Activated CD4-positive, alpha-beta memory T cell treated with anti-CD3 and anti-CD28 coated beads, Interleukin-2, amount 10 ng/mL, durations not matched to agents 7 days and 5 days (primary cell): Measurements from ENCODE around the gene DDX21. TPM values are rescaled to one million over a fixed set of nuclear protein-coding genes. Genes with fewer than 3 reads are reported as not detected.
"Not testable (repeated sequence)": the region's sequence is repeated elsewhere in the genome, so short reads cannot be mapped to it uniquely, and the experiment has no call there.

ENCODE experiments used
- CTCF ChIA-PET: fragments of 350-600 bp; sonication (Branson Sonifier 250); formaldehyde crosslinking; loops from one replicate; lab custom pipeline; 2021; ENCODE audit warnings: antibody characterized with exemption, inconsistent platforms; lab: Charles Lee
- POLR2A ChIA-PET: fragments of 350-600 bp; sonication (Branson Sonifier 250); formaldehyde crosslinking; loops from one replicate; lab custom pipeline; 2021; ENCODE audit warnings: antibody characterized with exemption; lab: Charles Lee
- DNase-seq: peaks from one replicate; pipeline ENCODE4 v3.0.0-alpha.2; 2020
- H3K27ac Mint-ChIP-seq: one replicate; pipeline ENCODE4 v1.8.0; 2021; ENCODE audit warnings: mild to moderate bottlenecking, mixed read lengths
- H3K27me3 Mint-ChIP-seq: one replicate; pipeline ENCODE4 v1.8.0; 2021; ENCODE audit warnings: mixed read lengths
- H3K36me3 Mint-ChIP-seq: one replicate; pipeline ENCODE4 v1.8.0; 2021; ENCODE audit warnings: low read depth, mixed read lengths
- H3K4me1 Mint-ChIP-seq: one replicate; pipeline ENCODE4 v1.8.0; 2021; ENCODE audit warnings: mixed read lengths
- H3K4me3 Mint-ChIP-seq: one replicate; pipeline ENCODE4 v1.8.0; 2021; ENCODE audit warnings: mild to moderate bottlenecking, mixed read lengths
- H3K9me3 Mint-ChIP-seq: one replicate; pipeline ENCODE4 v1.8.0; 2021; ENCODE audit warnings: mixed read lengths
- total RNA-seq, 2 experiments: library from RNA; stranded (reverse); gene quantifications; one replicate each; pipeline ENCODE4 v1.2.3, GENCODE V29; 2021

DDX21 gene
- total RNA-seq, 2 experiments from 2014 or later = 82.3 to 82.7 TPM

- no peak for DNase-seq
Measured at GRCh38 chr10:68955355-68955831, 577 bp upstream of the DDX21 start.

GRCh38 chr10:68957284-68957615, 1.3 kb downstream of the DDX21 start:
- POLR2A ChIA-PET = interaction anchor here (0.7 to 8.2 kb wide), 19 partner anchors 8 to 626 kb away, joined by 3 to 86 read pairs (median 5); partner anchors contain the start of genes DDX50, DNA2, HNRNPH3 and KIFBP
- Mint-ChIP-seq H3K4me1 (peaks cover 45% of the 10 kb centered on the region), H3K4me3 (peak overlapping the region; percentile 94), H3K27ac (peak overlapping the region; percentile 98), H3K9me3 (no peaks in the 10 kb centered on the region), H3K27me3 (no peaks in the 10 kb centered on the region), H3K36me3 (peaks cover 44% of the 10 kb centered on the region)
- no peak for DNase-seq
- CTCF ChIA-PET = interaction anchor here (1.8 to 3.3 kb wide), 4 partner anchors 12 to 167 kb away, joined by 5 to 27 read pairs (median 14); partner anchors contain the start of gene KIFBP

More at GRCh38 chr10:68955355-68955831, 577 bp upstream of the DDX21 start:
- no peaks in the 10 kb centered on the region for H3K9me3 Mint-ChIP-seq
- POLR2A ChIA-PET = interaction anchor here (0.6 to 8.2 kb wide), 41 partner anchors 9 to 624 kb away, joined by 3 to 86 read pairs (median 4); partner anchors contain the start of genes CCAR1, DDX50, DNA2 and HNRNPH3
- H3K27ac Mint-ChIP-seq = peak overlapping the region; percentile 98
- peak overlapping the region; percentile 94 for H3K4me3 Mint-ChIP-seq
- H3K27me3 Mint-ChIP-seq = no peaks in the 10 kb centered on the region
- peaks cover 34% of the 10 kb centered on the region for H3K36me3 Mint-ChIP-seq
- CTCF ChIA-PET = interaction anchor here (0.6 to 3.3 kb wide), 17 partner anchors 13 to 249 kb away, joined by 3 to 27 read pairs (median 4); partner anchors contain the start of gene KIFBP
- peaks cover 31% of the 10 kb centered on the region for H3K4me1 Mint-ChIP-seq

- H3K4me3 Mint-ChIP-seq = peak overlapping the region; percentile 94
- ChIA-PET POLR2A (interaction anchor here (1.0 to 8.2 kb wide), 14 partner anchors 8 to 486 kb away, joined by 3 to 86 read pairs (median 6); partner anchors contain the start of genes DDX50, DNA2 and SRGN), CTCF (interaction anchor here (1.2 to 3.3 kb wide), 4 partner anchors 12 to 135 kb away, joined by 4 to 27 read pairs (median 14); partner anchors contain the start of gene KIFBP)
- H3K27ac Mint-ChIP-seq = peak overlapping the region; percentile 98
- H3K4me1 Mint-ChIP-seq = peaks cover 46% of the 10 kb centered on the region
- peaks cover 48% of the 10 kb centered on the region for H3K36me3 Mint-ChIP-seq
- H3K27me3 Mint-ChIP-seq = no peaks in the 10 kb centered on the region
- H3K9me3 Mint-ChIP-seq = no peaks in the 10 kb centered on the region
- no peak for DNase-seq
Measured at GRCh38 chr10:68957654-68958053, 1.7 kb downstream of the DDX21 start.

GRCh38 chr10:68959695-68960527, 3.9 kb downstream of the DDX21 start:
- ChIA-PET POLR2A (interaction anchor here (0.8 to 8.2 kb wide), 3 partner anchors 9 to 134 kb away, joined by 3 to 86 read pairs (median 6); no protein-coding TSS in a partner anchor), CTCF (interaction anchor here (0.8 to 3.3 kb wide), 4 partner anchors 9 to 134 kb away, joined by 4 to 17 read pairs (median 4); no protein-coding TSS in a partner anchor)
- H3K4me1 Mint-ChIP-seq = peaks cover 44% of the 10 kb centered on the region
- H3K27me3 Mint-ChIP-seq = no peaks in the 10 kb centered on the region
- H3K27ac Mint-ChIP-seq = peak overlapping the region; percentile 66
- no peaks in the 10 kb centered on the region for H3K9me3 Mint-ChIP-seq
- DNase-seq = no peak
- H3K36me3 Mint-ChIP-seq = peaks cover 61% of the 10 kb centered on the region
- peak overlapping the region; percentile 22 for H3K4me3 Mint-ChIP-seq

GRCh38 chr10:68963151-68963550, 7.2 kb downstream of the DDX21 start:
- H3K36me3 Mint-ChIP-seq = peaks cover 75% of the 10 kb centered on the region
- H3K4me3 Mint-ChIP-seq = no peak overlapping the region
- H3K9me3 Mint-ChIP-seq = no peaks in the 10 kb centered on the region
- H3K27me3 Mint-ChIP-seq = no peaks in the 10 kb centered on the region
- no peak for DNase-seq
- CTCF ChIA-PET = no interaction called here
- POLR2A ChIA-PET = no interaction called here
- no peak overlapping the region for H3K27ac Mint-ChIP-seq
- peaks cover 41% of the 10 kb centered on the region for H3K4me1 Mint-ChIP-seq

GRCh38 chr10:68973975-68974374, 18.0 kb downstream of the DDX21 start:
- ChIA-PET POLR2A (interaction anchor here (1.5 to 2.4 kb wide), 3 partner anchors 10 to 18 kb away, joined by 6 to 15 read pairs (median 9); partner anchors contain the start of gene DDX21), CTCF (interaction anchor here (0.9 kb wide), 1 partner anchor 14 kb away, joined by 3 read pairs; no protein-coding TSS in a partner anchor)
- peaks cover 79% of the 10 kb centered on the region for H3K36me3 Mint-ChIP-seq
- H3K27me3 Mint-ChIP-seq = no peaks in the 10 kb centered on the region
- no peak for DNase-seq
- no peak overlapping the region for H3K4me3 Mint-ChIP-seq
- no peaks in the 10 kb centered on the region for H3K9me3 Mint-ChIP-seq
- peak overlapping the region; percentile 12 for H3K27ac Mint-ChIP-seq
- H3K4me1 Mint-ChIP-seq = peaks cover 28% of the 10 kb centered on the region

GRCh38 chr10:68975936-68976473, 20.0 kb downstream of the DDX21 start:
- CTCF ChIA-PET, H3K27ac Mint-ChIP-seq: not testable (repeated sequence)
- POLR2A ChIA-PET = interaction anchor here (1.1 to 1.5 kb wide), 2 partner anchors 10 to 16 kb away, joined by 3 read pairs; no protein-coding TSS in a partner anchor

GRCh38 chr10:68979738-68980137, 23.8 kb downstream of the DDX21 start:
- ChIA-PET POLR2A (interaction anchor here (2.1 kb wide), 1 partner anchor 10 kb away, joined by 8 read pairs; no protein-coding TSS in a partner anchor), CTCF (interaction anchor here (1.2 to 1.4 kb wide), 3 partner anchors 8 to 116 kb away, joined by 3 read pairs; partner anchors contain the start of gene DDX21)
- not testable (repeated sequence) for H3K9me3 Mint-ChIP-seq, H3K4me3 Mint-ChIP-seq, DNase-seq, H3K27me3 Mint-ChIP-seq
- Mint-ChIP-seq H3K36me3 (peaks cover 79% of the 10 kb centered on the region), H3K27ac (peak overlapping the region; percentile 5), H3K4me1 (peaks cover 10% of the 10 kb centered on the region)

More at GRCh38 chr10:68975936-68976473, 20.0 kb downstream of the DDX21 start:
- not testable (repeated sequence) for H3K27me3 Mint-ChIP-seq, DNase-seq, H3K9me3 Mint-ChIP-seq, H3K4me3 Mint-ChIP-seq
- peaks cover 82% of the 10 kb centered on the region for H3K36me3 Mint-ChIP-seq
- H3K4me1 Mint-ChIP-seq = peaks cover 18% of the 10 kb centered on the region

- DNase-seq = no peak
- Mint-ChIP-seq H3K27me3 (no peaks in the 10 kb centered on the region), H3K9me3 (no peaks in the 10 kb centered on the region), H3K27ac (no peak overlapping the region), H3K36me3 (peaks cover 79% of the 10 kb centered on the region), H3K4me1 (peaks cover 9% of the 10 kb centered on the region), H3K4me3 (no peak overlapping the region)
- ChIA-PET POLR2A (interaction anchor here (0.9 to 1.5 kb wide), 5 partner anchors 11 to 120 kb away, joined by 3 to 5 read pairs (median 4); partner anchors contain the start of gene DDX21), CTCF (interaction anchor here (0.6 to 1.6 kb wide), 9 partner anchors 11 to 121 kb away, joined by 3 to 14 read pairs (median 4); partner anchors contain the start of gene DDX21)
Measured at GRCh38 chr10:68981074-68981473, 25.1 kb downstream of the DDX21 start.

GRCh38 chr10:68982389-68982788, 26.4 kb downstream of the DDX21 start:
- CTCF ChIA-PET = no interaction called here
- no peak for DNase-seq
- Mint-ChIP-seq H3K9me3 (no peaks in the 10 kb centered on the region), H3K4me3 (no peak overlapping the region), H3K27ac (no peak overlapping the region), H3K36me3 (peaks cover 74% of the 10 kb centered on the region), H3K4me1 (peaks cover 12% of the 10 kb centered on the region), H3K27me3 (no peaks in the 10 kb centered on the region)
- POLR2A ChIA-PET = interaction anchor here (2.5 kb wide), 1 partner anchor 8 kb away, joined by 9 read pairs; no protein-coding TSS in a partner anchor

- H3K27me3 Mint-ChIP-seq = no peaks in the 10 kb centered on the region
Measured at GRCh38 chr10:68987611-68988010, 31.6 kb downstream of the DDX21 start.

More at GRCh38 chr10:68987611-68988010, 31.6 kb downstream of the DDX21 start:
- Mint-ChIP-seq H3K27ac (peak overlapping the region; percentile 29), H3K4me3 (no peak overlapping the region), H3K9me3 (no peaks in the 10 kb centered on the region), H3K36me3 (peaks cover 42% of the 10 kb centered on the region), H3K4me1 (peaks cover 49% of the 10 kb centered on the region)
- ChIA-PET CTCF (interaction anchor here (0.7 to 4.1 kb wide), 13 partner anchors 8 to 405 kb away, joined by 3 to 26 read pairs (median 4); partner anchors contain the start of gene DDX21), POLR2A (interaction anchor here (0.9 to 3.6 kb wide), 9 partner anchors 14 to 241 kb away, joined by 3 to 18 read pairs (median 4); partner anchors contain the start of genes DDX21, SRGN and SUPV3L1)
- DNase-seq = no peak
